Activated naive CD4-positive, alpha-beta T cell treated with anti-CD3 and anti-CD28 coated beads, Interleukin-2, amount 50 U/mL, for 16 hours (primary cell): ENCODE data around the gene ASRGL1.
"Not testable (repeated sequence)": the region's sequence is repeated elsewhere in the genome, so short reads cannot be mapped to it uniquely, and the experiment has no call there.

Experiments used
- DNase-seq: peaks from one replicate; pipeline ENCODE4 v3.0.0-alpha.2; 2020

Gene ASRGL1

GRCh38 chr11:62353841-62354240, 16.6 kb downstream of the ASRGL1 start:
- DNase-seq, result no peak

- DNase-seq, result no peak
Observed at GRCh38 chr11:62358273-62358672, 21.0 kb downstream of the ASRGL1 start.

DNA sequence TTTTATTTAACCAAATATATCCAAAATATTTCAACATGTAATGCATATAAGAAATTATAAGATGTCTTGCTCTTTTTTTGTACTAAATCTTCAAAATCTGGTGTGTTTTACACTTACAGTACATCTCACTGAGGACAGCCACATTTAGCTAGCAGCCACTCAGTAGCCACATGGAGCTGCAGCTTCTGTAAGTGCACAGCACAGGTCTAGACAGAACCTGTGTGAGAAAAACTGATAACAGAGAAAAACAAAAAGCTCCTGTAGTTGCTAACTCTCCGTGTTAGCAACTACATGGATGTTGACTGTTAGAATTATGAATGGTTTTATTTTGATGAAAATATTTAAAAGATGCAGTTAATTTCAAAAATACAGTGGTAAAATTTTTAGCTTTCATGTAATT, 22.2 kb downstream of the ASRGL1 start:
- DNase-seq, result no peak

DNA sequence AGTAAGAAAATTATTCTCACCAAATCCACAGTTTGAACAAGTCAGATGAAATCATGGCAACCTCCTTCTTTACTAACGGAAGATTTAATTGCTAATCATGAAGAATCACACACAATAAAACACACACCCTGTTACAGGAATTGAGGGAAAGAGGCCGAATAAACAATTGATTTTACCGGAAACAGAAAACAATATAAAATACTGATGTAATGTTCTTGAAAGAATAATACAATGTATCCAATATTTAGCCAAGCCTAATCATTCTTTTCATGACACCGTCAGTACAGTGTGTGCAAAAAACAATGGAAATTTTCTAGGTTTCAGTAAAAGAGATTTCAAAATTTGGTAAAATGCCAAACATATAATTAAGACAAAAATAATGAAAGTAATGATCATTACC, 23.4 kb downstream of the ASRGL1 start:
- DNase-seq, result no peak

DNA sequence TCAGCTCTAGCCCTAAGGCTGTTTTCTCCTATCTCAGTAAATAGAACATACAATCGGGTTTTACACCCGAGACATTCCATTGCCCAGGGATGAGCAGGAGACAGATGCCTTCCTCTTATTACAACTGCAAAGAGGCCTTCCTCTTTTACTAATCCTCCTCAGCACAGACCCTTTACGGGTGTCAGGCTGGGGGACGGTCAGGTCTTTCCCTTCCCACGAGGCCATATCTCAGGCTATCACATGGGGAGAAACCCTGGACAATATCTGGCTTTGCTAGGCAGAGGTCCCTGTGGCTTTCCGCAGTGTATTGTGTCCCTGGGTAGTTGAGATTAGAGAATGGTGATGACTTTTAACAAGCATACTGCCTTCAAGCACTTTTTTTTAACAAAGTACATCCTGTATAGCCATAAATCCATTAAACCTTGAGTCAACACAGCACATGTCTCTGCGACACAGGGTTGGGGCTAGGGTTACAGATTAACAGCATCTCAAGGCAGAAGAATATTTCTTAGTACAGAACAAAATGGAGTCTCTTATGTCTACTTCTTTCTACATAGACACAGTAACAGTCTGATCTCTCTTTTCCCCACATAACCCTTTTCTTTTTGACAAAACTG, 31.7 kb downstream of the ASRGL1 start:
- not testable (repeated sequence) for DNase-seq

DNA sequence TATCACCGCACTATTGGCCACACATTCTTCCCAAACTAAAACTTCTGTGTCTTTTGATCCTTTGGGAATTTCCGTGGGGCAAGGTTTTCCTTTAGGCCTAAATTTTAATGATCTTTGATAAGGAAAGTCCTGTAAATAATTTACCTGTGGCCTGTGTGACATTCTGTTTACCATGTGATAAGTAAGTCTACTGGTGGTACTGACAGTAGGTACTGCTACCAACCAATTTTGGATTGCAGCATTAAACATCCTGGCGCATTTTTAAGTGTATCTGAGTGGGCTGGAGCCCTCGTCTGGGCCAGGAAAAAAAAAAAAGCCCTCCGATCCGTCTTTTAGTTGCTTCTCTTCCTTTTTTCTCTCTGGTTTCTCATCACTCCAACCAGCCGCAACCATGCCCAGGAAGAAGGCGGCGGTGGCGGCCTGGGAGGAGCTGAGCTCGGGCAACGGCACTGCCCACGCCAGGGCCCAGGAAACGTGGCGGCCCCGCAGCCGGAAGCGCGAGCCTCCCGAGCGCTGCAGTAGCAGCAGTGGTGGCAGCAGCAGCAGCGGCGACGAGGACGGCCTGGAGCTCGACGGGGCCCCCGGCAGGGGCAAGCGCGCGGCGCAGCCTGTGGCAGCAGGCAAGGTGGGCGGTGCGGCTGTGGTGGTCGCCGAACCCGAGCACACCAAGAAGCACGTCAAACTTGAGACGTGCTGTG, 33.6 kb downstream of the ASRGL1 start:
- DNase-seq, result peak; percentile 51

- DNase-seq, result no peak
Observed at GRCh38 chr11:62372871-62373270, 35.6 kb downstream of the ASRGL1 start.

- no peak for DNase-seq
Observed at GRCh38 chr11:62373464-62374119, 36.3 kb downstream of the ASRGL1 start.

DNA sequence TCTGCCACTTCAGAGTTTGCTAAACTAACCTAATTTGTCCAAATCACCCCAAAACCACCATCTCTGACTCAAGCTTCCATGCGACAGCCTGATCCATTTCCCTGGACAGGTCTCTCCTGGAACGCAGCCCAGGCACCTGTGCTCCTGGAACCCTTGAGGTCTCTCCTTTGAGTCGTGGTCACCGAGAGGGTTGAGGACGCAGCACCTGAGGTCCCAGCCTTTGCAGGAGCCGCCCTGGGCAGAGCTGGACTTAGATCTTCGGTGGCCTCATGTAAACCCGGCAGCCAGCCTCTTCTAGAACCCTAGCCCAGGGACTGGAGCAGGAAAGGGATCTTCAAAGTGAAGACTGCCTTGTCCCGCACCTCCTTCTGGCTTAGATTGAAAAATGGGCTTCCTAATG, 37.6 kb downstream of the ASRGL1 start:
- DNase-seq, result no peak

GRCh38 chr11:62378459-62379063, 41.3 kb downstream of the ASRGL1 start:
- DNase-seq, result not testable (repeated sequence)

- DNase-seq, result not testable (repeated sequence)
Observed at GRCh38 chr11:62379586-62379985, 42.3 kb downstream of the ASRGL1 start.

DNA sequence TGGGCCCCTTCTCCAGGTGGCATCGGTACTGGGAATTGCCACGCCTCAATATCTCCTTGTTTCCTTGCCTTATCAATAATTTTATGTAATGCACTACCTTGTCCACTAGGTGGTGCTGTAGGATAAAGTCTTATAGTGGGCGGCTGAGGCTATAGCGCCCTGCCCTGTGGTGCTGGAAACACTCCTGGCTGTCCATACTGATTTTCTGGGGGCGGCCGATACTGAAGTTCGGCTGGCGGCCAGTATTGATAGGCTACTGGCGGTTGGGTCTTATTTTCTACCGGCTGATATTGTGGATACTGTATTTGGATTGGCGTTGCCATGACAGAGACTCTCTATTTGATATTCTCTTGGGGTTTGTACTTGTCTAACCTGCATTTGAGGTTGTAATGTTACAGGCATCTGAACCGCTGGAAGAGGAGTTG, 43.6 kb downstream of the ASRGL1 start:
- DNase-seq, result not testable (repeated sequence)

DNA sequence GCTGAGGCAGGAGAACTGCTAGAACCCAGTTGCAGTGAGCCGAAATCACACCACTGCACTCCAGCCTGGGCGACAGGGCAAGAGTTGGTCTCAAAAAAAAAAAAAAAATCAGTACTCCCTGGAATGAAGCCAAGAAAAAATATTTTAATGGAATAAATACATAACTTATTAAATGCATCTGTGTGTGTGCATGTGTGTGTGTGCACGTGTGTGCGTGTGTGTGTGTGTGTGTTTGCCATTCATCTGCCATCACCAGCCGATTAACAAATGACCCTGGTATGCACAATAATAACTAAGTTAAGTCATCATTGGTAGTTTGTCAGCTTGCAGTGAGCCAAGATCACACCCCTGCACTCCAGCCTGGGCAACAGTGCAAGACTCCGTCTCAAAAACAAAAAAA, 46.6 kb downstream of the ASRGL1 start:
- DNase-seq, result no peak

DNA sequence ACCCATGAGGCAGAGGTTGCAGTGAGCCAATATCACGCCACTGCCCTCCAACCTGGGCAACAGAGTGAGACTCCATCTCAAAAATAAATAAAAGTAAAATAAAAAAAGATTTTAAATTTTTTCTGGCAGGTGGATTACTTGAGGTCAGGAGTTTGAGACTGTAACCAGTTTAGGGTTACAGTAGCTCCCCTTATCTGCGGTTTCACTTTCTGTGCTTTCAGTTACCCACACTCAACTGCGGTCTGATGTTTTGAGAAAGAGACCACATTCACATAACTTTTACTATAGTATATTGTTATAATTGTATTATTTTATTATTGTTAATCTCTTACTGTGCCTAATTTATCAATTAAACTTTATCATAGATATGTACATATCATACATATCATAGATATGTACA, 48.8 kb downstream of the ASRGL1 start:
- not testable (repeated sequence) for DNase-seq

DNA sequence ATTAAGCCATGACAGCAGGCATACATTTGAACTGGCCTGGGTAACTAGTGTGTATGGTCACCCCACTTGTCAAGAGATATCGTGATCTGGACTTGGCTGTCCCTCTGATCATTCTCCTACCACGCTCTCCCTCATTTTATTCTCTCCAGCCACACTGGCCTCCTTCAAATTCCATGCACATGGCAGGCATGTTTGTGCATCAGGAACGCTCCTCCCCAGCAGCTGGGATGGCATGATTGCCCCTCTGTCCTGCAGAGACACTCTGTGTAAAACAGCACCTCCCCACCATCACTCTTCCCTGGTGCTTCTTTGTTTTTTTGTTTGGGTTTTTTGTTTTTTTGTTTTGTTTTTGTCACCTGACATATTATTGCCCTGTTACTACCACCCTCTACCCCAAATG, 50.1 kb downstream of the ASRGL1 start:
- DNase-seq, result no peak

GRCh38 chr11:62388999-62389398, 51.8 kb downstream of the ASRGL1 start:
- DNase-seq, result no peak

DNA sequence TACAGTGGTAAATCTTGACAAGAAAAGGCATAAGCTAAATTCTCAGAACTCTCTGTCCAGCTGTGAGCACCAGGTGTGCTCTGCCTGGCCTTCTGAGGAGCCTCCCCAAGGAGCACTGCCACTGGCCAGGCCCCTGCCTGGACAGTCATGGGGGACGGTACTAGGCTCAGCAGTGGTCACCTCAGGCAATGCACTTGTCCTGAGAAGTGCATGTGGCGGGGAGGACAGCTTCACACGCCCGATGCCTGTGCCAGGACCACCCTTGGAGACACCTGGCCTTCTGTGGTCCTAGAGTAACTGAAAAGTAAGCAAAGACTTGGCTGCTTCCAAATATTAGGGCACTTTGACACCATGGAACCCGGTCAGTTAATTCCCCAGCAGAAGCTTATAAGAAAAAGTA, 53.0 kb downstream of the ASRGL1 start:
- no peak for DNase-seq

GRCh38 chr11:62390722-62391121, 53.5 kb downstream of the ASRGL1 start:
- no peak for DNase-seq

- DNase-seq, result no peak
Observed at GRCh38 chr11:62391642-62392425, 54.6 kb downstream of the ASRGL1 start.

- no peak for DNase-seq
Observed at GRCh38 chr11:62392506-62392905, 55.3 kb downstream of the ASRGL1 start.

DNA sequence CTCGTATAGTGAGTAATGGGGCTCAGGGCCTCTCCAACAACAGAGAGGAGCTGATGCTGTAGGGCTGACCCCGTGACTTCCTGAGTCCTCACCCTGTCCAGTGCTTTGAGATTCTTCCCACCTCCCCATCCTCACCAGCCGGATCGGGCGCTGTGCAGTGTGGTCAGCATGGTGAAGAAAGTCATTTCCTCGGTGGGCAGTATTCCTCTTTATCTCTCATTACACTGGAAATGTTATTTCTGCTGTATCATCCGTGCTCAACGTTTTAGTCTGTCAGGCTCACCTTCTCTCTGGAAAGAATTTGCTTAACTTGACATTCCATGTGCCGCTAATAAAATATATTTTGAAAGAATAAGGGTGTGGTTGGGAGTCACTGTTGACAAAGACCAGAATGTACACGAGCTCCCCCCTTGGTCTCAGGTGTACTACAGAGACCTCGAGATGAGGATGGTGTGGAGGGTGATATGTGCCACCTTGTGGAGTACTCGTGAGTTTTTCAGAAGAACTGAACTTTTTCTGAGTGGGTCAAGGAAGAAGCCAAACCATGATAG, 55.9 kb downstream of the ASRGL1 start:
- DNase-seq, result no peak

DNA sequence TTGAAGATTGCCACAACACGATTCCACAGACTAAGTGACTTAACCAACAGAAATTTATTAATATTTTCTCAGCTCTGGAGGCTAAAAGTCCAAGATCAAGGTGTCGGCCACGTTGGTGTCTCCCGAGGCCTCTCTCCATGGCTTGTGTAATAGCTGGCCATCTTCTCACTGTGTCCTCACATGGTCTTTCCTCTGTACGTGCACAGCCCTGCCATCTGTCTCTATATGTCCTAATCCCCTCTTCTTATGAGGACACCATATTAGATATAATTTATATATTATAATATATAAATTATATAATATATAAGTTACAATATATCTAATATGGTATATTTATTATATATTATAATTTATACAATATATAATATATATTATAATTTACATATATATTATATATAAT, 56.5 kb downstream of the ASRGL1 start:
- no peak for DNase-seq
